HCT116 (cell line): ENCODE measurements around the gene LHPP. TPM values are rescaled to one million over a fixed set of nuclear protein-coding genes. Genes with fewer than 3 reads are reported as not detected.

Experiments used
- ATAC-seq: fragments of 200-7000 bp; cut with Tn5 transposase; 2 replicates; pipeline ENCODE4 v1.9.1; 2020; ENCODE audit warnings: mild to moderate bottlenecking, moderate library complexity
- BruUV-seq: library from RNA; stranded (reverse); fragments of 400-500 nt; replicated peaks from 2 replicates; lab custom pipeline; 2021; lab: Mats Ljungman, UMichigan
- CTCF ChIA-PET: fragments of 300-600 bp; sonication (Branson Sonifier 250); formaldehyde crosslinking; loops from one replicate; lab custom pipeline; 2021; ENCODE audit warnings: antibody characterized with exemption; lab: Charles Lee
- POLR2A ChIA-PET: fragments of 300-600, 350-600 bp; sonication (Branson Sonifier 250); formaldehyde crosslinking; loops from one replicate; lab custom pipeline; 2021; ENCODE audit warnings: antibody characterized with exemption; lab: Charles Lee
- RAD21 ChIA-PET, 2 experiments: fragments of 300-600 bp; sonication (Branson Sonifier 250); formaldehyde crosslinking; loops; one replicate each; lab custom pipeline; 2023; ENCODE audit warnings: low total read pairs in 2 of 2; ENCODE audit not compliant: uncharacterized antibody in 2 of 2, unreplicated experiment in 2 of 2, low non-redundant PET in 1 of 2; lab: Charles Lee
- DNase-seq: peaks from one replicate; pipeline ENCODE4 v3.0.0-alpha.2; 2010; ENCODE audit warnings: low read depth, low spot score
- H2AFZ ChIP-seq: fragments of 200-600 bp; shearing (Covaris generic), sonication (generic); 2 replicates; pipeline ENCODE4 v1.6.1; 2017; ENCODE audit warnings: low read depth, mixed run types, mixed read lengths, antibody characterized with exemption, low read length; ENCODE audit not compliant: poor library complexity, severe bottlenecking
- H3K27ac ChIP-seq: 2 replicates; pipeline ENCODE4 v1.5.1; 2012; ENCODE audit warnings: low read depth, low read length
- H3K27me3 ChIP-seq: fragments of 200-600 bp; sonication (generic); 2 replicates; pipeline ENCODE4 v1.6.1; 2016; ENCODE audit warnings: mixed run types, low read length, mixed read lengths; ENCODE audit not compliant: insufficient read depth
- H3K36me3 ChIP-seq, 2 experiments: fragments of 200-500 bp in 1 of 2; fragments of 200-600 bp in 1 of 2; sonication (Bioruptor generic) in 1 of 2; sonication (generic) in 1 of 2; 2 replicates each; pipeline versions ENCODE4 v1.5.1 to v1.6.1; 2014 to 2016; ENCODE audit warnings: low read length in 2 of 2, inconsistent platforms in 1 of 2, mixed read lengths in 1 of 2, mixed run types in 1 of 2; ENCODE audit not compliant: insufficient read depth in 2 of 2, control insufficient read depth in 1 of 2
- H3K4me1 ChIP-seq, 2 experiments: fragments of 200-600 bp in 1 of 2; sonication (generic) in 1 of 2; 2 replicates each; pipeline versions ENCODE4 v1.5.1 to v1.6.1; 2012 to 2017; ENCODE audit warnings: low read length in 2 of 2, inconsistent platforms in 1 of 2, mild to moderate bottlenecking in 1 of 2, mixed read lengths in 1 of 2, mixed run types in 1 of 2, moderate library complexity in 1 of 2; ENCODE audit not compliant: insufficient read depth in 2 of 2, control insufficient read depth in 1 of 2
- H3K4me2 ChIP-seq: fragments of 200-600 bp; sonication (generic); 2 replicates; pipeline ENCODE4 v1.6.1; 2017; ENCODE audit warnings: mixed run types, low read length, mixed read lengths
- H3K4me3 ChIP-seq, 2 experiments: fragments of 200-600 bp in 1 of 2; sonication (generic) in 1 of 2; replicated peaks in 1 of 2; 2 replicates each; pipeline ENCODE4 v1.5.1; 2011 to 2016; ENCODE audit warnings: low read length in 2 of 2, control low read depth in 1 of 2, low read depth in 1 of 2, mild to moderate bottlenecking in 1 of 2, mixed read lengths in 1 of 2, mixed run types in 1 of 2
- H3K79me2 ChIP-seq: fragments of 200-600 bp; sonication (generic); 2 replicates; pipeline ENCODE4 v1.6.1; 2017; ENCODE audit warnings: mild to moderate bottlenecking, mixed run types, low read length, moderate library complexity, mixed read lengths; ENCODE audit not compliant: insufficient read depth
- H3K9ac ChIP-seq: fragments of 200-600 bp; sonication (generic); 2 replicates; pipeline ENCODE4 v1.6.1; 2016; ENCODE audit warnings: low read length, mixed read lengths
- H3K9me2 ChIP-seq: fragments of 200-600 bp; sonication (generic), shearing (Covaris generic); 2 replicates; pipeline ENCODE4 v1.6.1; 2017; ENCODE audit warnings: mixed run types, mild to moderate bottlenecking, moderate library complexity; ENCODE audit not compliant: insufficient read depth
- H3K9me3 ChIP-seq, 2 experiments: fragments of 200-500 bp in 1 of 2; fragments of 200-600 bp in 1 of 2; sonication (Bioruptor generic) in 1 of 2; sonication (generic) in 1 of 2; 2 replicates each; pipeline ENCODE4 v1.6.1; 2014 to 2017; ENCODE audit warnings: low read length in 2 of 2, mixed read lengths in 2 of 2, inconsistent platforms in 1 of 2, low read depth in 1 of 2, mild to moderate bottlenecking in 1 of 2, mixed run types in 1 of 2, moderate library complexity in 1 of 2; ENCODE audit not compliant: control insufficient read depth in 1 of 2, insufficient read depth in 1 of 2
- H4K20me1 ChIP-seq: fragments of 200-600 bp; sonication (generic), shearing (Covaris generic); 2 replicates; pipeline ENCODE4 v1.6.1; 2017; ENCODE audit warnings: mixed run types, mild to moderate bottlenecking, moderate library complexity; ENCODE audit not compliant: insufficient read depth
- CTCF ChIP-seq, 3 experiments: fragments of 200-600 bp in 1 of 3; sonication (generic) in 1 of 3; IDR thresholded peaks in 2 of 3; conservative IDR thresholded peaks in 1 of 3; 2 replicates each; pipeline ENCODE4 v1.5.1; 2012 to 2017; ENCODE audit warnings: low read depth in 2 of 3, low read length in 2 of 3, antibody characterized with exemption in 1 of 3, borderline replicate concordance in 1 of 3, control low read depth in 1 of 3, mild to moderate bottlenecking in 1 of 3, mixed read lengths in 1 of 3, mixed run types in 1 of 3, moderate library complexity in 1 of 3; ENCODE audit not compliant: insufficient read depth in 1 of 3
- EZH2phosphoT487 ChIP-seq: fragments of 200-600 bp; IDR thresholded peaks from 2 replicates; pipeline ENCODE4 v1.6.1; 2018; ENCODE audit warnings: antibody characterized with exemption, borderline replicate concordance
- JUND ChIP-seq: IDR thresholded peaks from 2 replicates; pipeline ENCODE4 v1.6.1; 2012
- SIN3A ChIP-seq: IDR thresholded peaks from 2 replicates; pipeline ENCODE4 v1.6.1; 2012; ENCODE audit warnings: low read depth
- SP1 ChIP-seq: IDR thresholded peaks from 2 replicates; pipeline ENCODE4 v1.6.1; 2012; ENCODE audit warnings: low read depth
- intact Hi-C: fragments of 100-400 bp; cut with micrococcal nuclease; formaldehyde crosslinking; loops from 2 replicates; pipeline ENCODE4 v1.10.0; 2022
- total RNA-seq: library from RNA; stranded (reverse); gene quantifications from one replicate; pipeline ENCODE4 v1.2.1, GENCODE V29; 2021; ENCODE audit not compliant: unreplicated experiment
- TF ChIP-seq, protein P1 (sequence below): IDR thresholded peaks from 2 replicates; pipeline ENCODE4 v1.6.1; 2012; ENCODE audit warnings: low read depth

LHPP gene
- total RNA-seq, 1 experiment from 2014 or later = 45.8 TPM

- TF ChIP-seq SP1 (no peak), CTCF (IDR thresholded peaks at IDR 0.05 in 2 of 3, conservative IDR thresholded peaks at IDR 0.05 in 1 of 3; ENCODE audit: borderline replicate concordance in 1 of 3, insufficient read depth in 1 of 3, low read depth in 2 of 3, low read length in 2 of 3) (no peak), EZH2phosphoT487 (no peak)
Observed at GRCh38 chr10:124606822-124607221, 145.2 kb downstream of the LHPP start (continued).

DNA sequence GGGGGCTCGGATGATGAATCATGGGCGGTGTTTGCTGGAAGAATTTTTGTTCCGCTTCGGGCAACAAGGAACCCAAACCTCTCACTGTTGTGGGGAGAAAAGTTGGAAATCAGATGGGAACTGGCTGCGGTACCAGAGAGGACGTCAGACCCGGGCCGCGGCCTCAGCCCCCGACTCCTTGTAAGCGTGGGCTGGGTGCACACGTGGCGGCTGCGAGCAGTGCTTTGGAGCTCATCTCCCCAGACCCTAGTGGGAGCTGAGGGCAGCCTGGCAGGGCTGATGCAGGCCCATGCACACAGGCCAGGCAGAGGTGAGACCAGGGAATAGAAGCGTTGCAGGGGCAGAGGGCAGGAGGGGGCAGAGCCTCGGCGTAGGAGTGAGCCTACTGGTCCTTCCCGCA lies 146.1 kb downstream of the LHPP start:
- BruUV-seq = no TSS peak
- intact Hi-C loops = no loop called here

More for the DNA sequence above, 146.1 kb downstream of the LHPP start:
- Histone ChIP-seq H3K9me3 (no peaks in the 10 kb centered on the region), H3K9ac (no peak overlapping the region), H3K4me2 (no peak overlapping the region), H3K36me3 (no peaks in the 10 kb centered on the region), H3K79me2 (no peaks in the 10 kb centered on the region), H3K27ac (no peak overlapping the region), H4K20me1 (no peaks in the 10 kb centered on the region), H3K9me2 (no peaks in the 10 kb centered on the region), H3K4me1 (peaks cover 4 to 9% of the 10 kb centered on the region in 2 experiments; a peak in 3 of 4 replicates), H2AFZ (no peak overlapping the region), H3K27me3 (no peaks in the 10 kb centered on the region), H3K4me3 (no peak overlapping the region)
- POLR2A ChIA-PET = no interaction called here
- no peak for DNase-seq
- TF ChIP-seq SIN3A (no peak), JUND (no peak)
- TF ChIP-seq, protein P1, sequence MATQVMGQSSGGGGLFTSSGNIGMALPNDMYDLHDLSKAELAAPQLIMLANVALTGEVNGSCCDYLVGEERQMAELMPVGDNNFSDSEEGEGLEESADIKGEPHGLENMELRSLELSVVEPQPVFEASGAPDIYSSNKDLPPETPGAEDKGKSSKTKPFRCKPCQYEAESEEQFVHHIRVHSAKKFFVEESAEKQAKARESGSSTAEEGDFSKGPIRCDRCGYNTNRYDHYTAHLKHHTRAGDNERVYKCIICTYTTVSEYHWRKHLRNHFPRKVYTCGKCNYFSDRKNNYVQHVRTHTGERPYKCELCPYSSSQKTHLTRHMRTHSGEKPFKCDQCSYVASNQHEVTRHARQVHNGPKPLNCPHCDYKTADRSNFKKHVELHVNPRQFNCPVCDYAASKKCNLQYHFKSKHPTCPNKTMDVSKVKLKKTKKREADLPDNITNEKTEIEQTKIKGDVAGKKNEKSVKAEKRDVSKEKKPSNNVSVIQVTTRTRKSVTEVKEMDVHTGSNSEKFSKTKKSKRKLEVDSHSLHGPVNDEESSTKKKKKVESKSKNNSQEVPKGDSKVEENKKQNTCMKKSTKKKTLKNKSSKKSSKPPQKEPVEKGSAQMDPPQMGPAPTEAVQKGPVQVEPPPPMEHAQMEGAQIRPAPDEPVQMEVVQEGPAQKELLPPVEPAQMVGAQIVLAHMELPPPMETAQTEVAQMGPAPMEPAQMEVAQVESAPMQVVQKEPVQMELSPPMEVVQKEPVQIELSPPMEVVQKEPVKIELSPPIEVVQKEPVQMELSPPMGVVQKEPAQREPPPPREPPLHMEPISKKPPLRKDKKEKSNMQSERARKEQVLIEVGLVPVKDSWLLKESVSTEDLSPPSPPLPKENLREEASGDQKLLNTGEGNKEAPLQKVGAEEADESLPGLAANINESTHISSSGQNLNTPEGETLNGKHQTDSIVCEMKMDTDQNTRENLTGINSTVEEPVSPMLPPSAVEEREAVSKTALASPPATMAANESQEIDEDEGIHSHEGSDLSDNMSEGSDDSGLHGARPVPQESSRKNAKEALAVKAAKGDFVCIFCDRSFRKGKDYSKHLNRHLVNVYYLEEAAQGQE = no peak
- CTCF ChIA-PET = no interaction called here
- ATAC-seq = no peak
- RAD21 ChIA-PET = no interaction called here
